ENCODE data around the gene TMEM88. TPM values are rescaled to one million over a fixed set of nuclear protein-coding genes. Genes with fewer than 3 reads are reported as not detected.

Gene TMEM88
- total and polyA plus RNA-seq, 2 donors (not counting 3 experiments of a cell fraction or from before 2014, with no cell fraction given), result 53.4 to 165 TPM

DNA sequence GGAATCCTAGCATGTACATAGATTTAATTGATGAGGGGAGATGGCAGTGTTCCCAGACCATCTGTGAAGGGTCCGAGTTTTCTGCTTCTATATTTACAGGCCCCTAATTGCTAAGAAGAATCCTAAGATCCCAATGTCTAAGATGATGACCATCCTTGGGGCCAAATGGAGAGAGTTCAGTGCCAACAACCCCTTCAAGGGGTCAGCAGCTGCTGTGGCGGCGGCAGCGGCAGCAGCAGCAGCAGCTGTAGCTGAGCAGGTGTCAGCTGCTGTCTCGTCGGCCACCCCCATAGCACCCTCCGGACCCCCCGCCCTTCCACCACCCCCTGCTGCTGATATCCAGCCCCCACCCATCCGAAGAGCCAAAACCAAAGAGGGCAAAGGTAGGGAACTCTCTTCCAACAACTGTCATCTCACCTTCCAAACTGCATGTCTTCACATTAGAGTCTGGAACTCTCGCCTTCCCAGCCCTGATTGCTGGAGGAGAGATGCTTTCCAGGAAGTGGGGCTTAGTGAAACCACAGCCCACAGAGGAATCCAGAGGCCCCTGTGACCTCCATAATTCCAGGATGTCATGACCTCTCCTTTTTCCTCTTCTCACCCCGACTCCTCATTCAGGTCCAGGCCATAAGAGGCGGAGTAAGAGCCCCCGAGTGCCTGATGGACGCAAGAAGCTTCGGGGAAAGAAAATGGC is 38.5 kb downstream of the TMEM88 start:
- Histone ChIP-seq H3K79me2 (ENCODE audit: control insufficient read depth, insufficient read depth, low read length) (peaks cover 16% of the 10 kb centered on the region), H3K9me1 (replicated peaks; ENCODE audit: control insufficient read depth, extremely low read depth, insufficient read depth, low read length) (no peaks in the 10 kb centered on the region), H3K27ac (ENCODE audit: insufficient read depth, low read depth, low read length) (no peak overlapping the region), H4K20me1 (replicated peaks; ENCODE audit: control insufficient read depth, extremely low read depth, insufficient read depth, low read length) (no peaks in the 10 kb centered on the region), H3K4me2 (ENCODE audit: insufficient read depth, low read length) (no peak overlapping the region), H3K9ac (replicated peaks; ENCODE audit: extremely low read depth, insufficient read depth, low read length) (no peak overlapping the region), H3K9me3 (replicated peaks; ENCODE audit: control insufficient read depth, insufficient read depth, low read length) (no peaks in the 10 kb centered on the region), H3K4me1 (ENCODE audit: control insufficient read depth, extremely low read depth, insufficient read depth, low read length) (peaks cover 16% of the 10 kb centered on the region), H3K27me3 (ENCODE audit: control insufficient read depth in 2 of 2, insufficient read depth in 2 of 2, low read length in 2 of 2) (no peaks in the 10 kb centered on the region), H2AFZ (ENCODE audit: low read depth, low read length) (no peak overlapping the region), H3K4me3 (replicated peaks in 1 of 3; ENCODE audit: insufficient read depth in 1 of 3, low read depth in 1 of 3, low read length in 3 of 3) (no peak overlapping the region), H3K36me3 (ENCODE audit: control insufficient read depth in 2 of 2, extremely low read depth in 1 of 2, insufficient read depth in 2 of 2, low read length in 2 of 2) (peaks cover 35 to 47% of the 10 kb centered on the region in 2 experiments)
- intact Hi-C loops (cut with micrococcal nuclease) (no loop called here), dilution Hi-C loops (cut with MboI; ENCODE audit: extremely low pct_ligation_motif_present, low sequenced_read_pairs) (no loop called here)
- no TSS peak for BruUV-seq (replicated peaks)
- FAIRE-seq (no peak), DNase-seq (ENCODE audit: low read depth, low spot score) (no peak)
- CTCF ChIA-PET, result no interaction called here
- TF ChIP-seq, protein P1, sequence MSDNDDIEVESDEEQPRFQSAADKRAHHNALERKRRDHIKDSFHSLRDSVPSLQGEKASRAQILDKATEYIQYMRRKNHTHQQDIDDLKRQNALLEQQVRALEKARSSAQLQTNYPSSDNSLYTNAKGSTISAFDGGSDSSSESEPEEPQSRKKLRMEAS (IDR thresholded peaks at IDR 0.05; ENCODE audit: insufficient read depth, insufficient read length), result no peak
- POLR2A ChIA-PET, result no interaction called here

DNA sequence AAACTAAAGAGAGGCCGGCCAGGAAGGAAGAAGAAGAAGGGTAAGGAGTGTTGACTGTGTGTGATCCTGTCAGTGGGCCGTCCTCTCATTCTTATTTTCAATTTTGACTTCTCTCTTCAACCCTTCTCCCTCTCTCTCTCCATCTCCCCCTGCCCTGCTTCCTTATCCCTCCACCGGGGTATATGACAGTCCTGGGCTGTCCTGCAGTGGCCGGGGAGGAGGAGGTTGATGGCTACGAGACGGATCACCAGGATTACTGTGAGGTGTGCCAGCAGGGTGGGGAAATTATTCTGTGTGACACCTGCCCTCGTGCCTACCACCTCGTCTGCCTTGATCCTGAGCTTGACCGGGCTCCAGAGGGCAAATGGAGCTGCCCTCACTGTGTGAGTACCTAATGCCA is 39.4 kb downstream of the TMEM88 start:
- Histone ChIP-seq H3K4me1 (ENCODE audit: control insufficient read depth, extremely low read depth, insufficient read depth, low read length) (peaks cover 7% of the 10 kb centered on the region), H3K9me3 (replicated peaks; ENCODE audit: control insufficient read depth, insufficient read depth, low read length) (no peaks in the 10 kb centered on the region), H3K27ac (ENCODE audit: insufficient read depth, low read depth, low read length) (no peak overlapping the region), H3K4me2 (ENCODE audit: insufficient read depth, low read length) (no peak overlapping the region), H3K36me3 (ENCODE audit: control insufficient read depth in 2 of 2, extremely low read depth in 1 of 2, insufficient read depth in 2 of 2, low read length in 2 of 2) (peaks cover 44 to 56% of the 10 kb centered on the region in 2 experiments), H3K27me3 (ENCODE audit: control insufficient read depth in 2 of 2, insufficient read depth in 2 of 2, low read length in 2 of 2) (no peaks in the 10 kb centered on the region), H3K79me2 (ENCODE audit: control insufficient read depth, insufficient read depth, low read length) (peaks cover 8% of the 10 kb centered on the region), H4K20me1 (replicated peaks; ENCODE audit: control insufficient read depth, extremely low read depth, insufficient read depth, low read length) (no peaks in the 10 kb centered on the region), H3K4me3 (replicated peaks in 1 of 3; ENCODE audit: insufficient read depth in 1 of 3, low read depth in 1 of 3, low read length in 3 of 3) (no peak overlapping the region), H2AFZ (ENCODE audit: low read depth, low read length) (no peak overlapping the region), H3K9me1 (replicated peaks; ENCODE audit: control insufficient read depth, extremely low read depth, insufficient read depth, low read length) (no peaks in the 10 kb centered on the region), H3K9ac (replicated peaks; ENCODE audit: extremely low read depth, insufficient read depth, low read length) (no peak overlapping the region)
- BruUV-seq (replicated peaks), result no TSS peak
- CTCF ChIA-PET, result no interaction called here
- FAIRE-seq, result no peak
- TF ChIP-seq POLR2A (IDR thresholded peaks at IDR 0.05; ENCODE audit: low read depth, low read length) (no peak), GATA2 (IDR thresholded peaks at IDR 0.05; ENCODE audit: insufficient read depth, insufficient read length, low read depth, low read length) (no peak), JUN (IDR thresholded peaks at IDR 0.05; ENCODE audit: borderline replicate concordance, insufficient read depth, insufficient read length, low read depth) (no peak), MYC (IDR thresholded peaks at IDR 0.05; ENCODE audit: low read depth, low read length) (no peak)
- intact Hi-C loops (cut with micrococcal nuclease) (no loop called here), dilution Hi-C loops (cut with MboI; ENCODE audit: extremely low pct_ligation_motif_present, low sequenced_read_pairs) (no loop called here)
- POLR2A ChIA-PET, result no interaction called here
- DNase-seq (ENCODE audit: low read depth, low spot score), result no peak

Measured in endothelial cell of umbilical vein (primary cell).